GM18517 (cell line): Measurements from ENCODE around the gene GRAMD2A.

ENCODE experiments used
- ATAC-seq: cut with Tn5 transposase; IDR thresholded peaks from one replicate; pipeline ENCODE4 v1.9.1; 2021; ENCODE audit warnings: mild to moderate bottlenecking, moderate library complexity; ENCODE audit not compliant: unreplicated experiment

The GRAMD2A gene

GRCh38 chr15:72220687-72221086 is 23.1 kb upstream of the GRAMD2A start:
- no peak for ATAC-seq

DNA sequence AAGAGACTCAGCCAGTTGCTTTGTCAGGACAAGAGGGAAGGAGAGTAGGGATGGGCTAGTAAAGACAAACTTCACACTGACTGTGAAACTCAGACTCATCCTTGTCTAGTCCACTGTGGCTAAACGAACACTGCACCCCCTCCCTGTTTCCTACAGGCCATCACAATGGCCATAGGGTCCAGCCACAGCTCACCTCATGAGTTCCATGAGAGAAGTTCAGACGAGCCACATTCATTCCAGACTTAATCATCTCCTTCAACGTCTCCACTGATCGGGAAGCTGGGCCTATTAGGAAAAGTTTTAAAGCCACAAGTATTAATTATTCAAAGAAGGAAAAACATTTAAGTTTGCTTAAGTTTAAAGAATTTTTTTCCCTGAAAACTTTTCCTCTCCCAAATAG is 19.6 kb upstream of the GRAMD2A start:
- no peak for ATAC-seq

GRCh38 chr15:72216079-72216478 is 18.5 kb upstream of the GRAMD2A start:
- no peak for ATAC-seq

- no peak for ATAC-seq
Measured at GRCh38 chr15:72207558-72208085, 10.0 kb upstream of the GRAMD2A start.

DNA sequence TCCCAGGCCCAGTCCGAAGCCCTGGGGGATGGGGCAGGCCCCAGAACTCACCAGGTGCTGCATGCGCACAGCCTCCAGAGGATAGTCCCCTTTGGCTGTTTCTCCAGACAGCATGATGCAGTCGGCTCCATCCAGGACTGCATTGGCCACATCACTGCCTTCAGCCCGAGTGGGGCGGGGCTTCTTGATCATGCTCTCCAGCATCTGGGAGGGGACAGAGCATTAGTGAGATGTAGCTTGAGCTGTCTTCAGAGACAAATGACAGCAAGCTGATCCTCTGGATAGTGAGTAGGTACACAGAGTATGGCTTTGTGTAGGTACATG is 9.1 kb upstream of the GRAMD2A start:
- no peak for ATAC-seq

- no peak for ATAC-seq
Measured at GRCh38 chr15:72205896-72206676, 8.5 kb upstream of the GRAMD2A start.

- no peak for ATAC-seq
Measured at GRCh38 chr15:72205273-72205672, 7.7 kb upstream of the GRAMD2A start.

DNA sequence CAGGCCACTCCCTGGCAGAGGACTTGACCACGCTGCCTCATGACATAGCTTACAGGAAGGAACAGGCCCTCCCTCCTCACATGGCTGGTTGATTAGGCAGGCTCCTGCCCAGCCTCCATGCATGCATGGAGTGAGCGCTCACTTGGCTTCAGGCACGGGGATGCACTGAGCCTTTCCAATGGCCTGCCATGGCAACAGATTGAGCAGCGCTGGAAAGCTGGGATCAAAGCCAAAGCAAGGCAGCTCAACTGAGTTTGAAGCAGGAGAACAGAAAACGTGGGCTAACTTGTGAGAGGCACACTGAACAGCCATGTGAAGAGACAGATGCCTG is 5.9 kb upstream of the GRAMD2A start:
- no peak for ATAC-seq

- no peak for ATAC-seq
Measured at GRCh38 chr15:72202801-72203506, 5.4 kb upstream of the GRAMD2A start.

GRCh38 chr15:72202302-72202701 is 4.7 kb upstream of the GRAMD2A start:
- no peak for ATAC-seq

- no peak for ATAC-seq
Measured at GRCh38 chr15:72201391-72201921, 3.9 kb upstream of the GRAMD2A start.

DNA sequence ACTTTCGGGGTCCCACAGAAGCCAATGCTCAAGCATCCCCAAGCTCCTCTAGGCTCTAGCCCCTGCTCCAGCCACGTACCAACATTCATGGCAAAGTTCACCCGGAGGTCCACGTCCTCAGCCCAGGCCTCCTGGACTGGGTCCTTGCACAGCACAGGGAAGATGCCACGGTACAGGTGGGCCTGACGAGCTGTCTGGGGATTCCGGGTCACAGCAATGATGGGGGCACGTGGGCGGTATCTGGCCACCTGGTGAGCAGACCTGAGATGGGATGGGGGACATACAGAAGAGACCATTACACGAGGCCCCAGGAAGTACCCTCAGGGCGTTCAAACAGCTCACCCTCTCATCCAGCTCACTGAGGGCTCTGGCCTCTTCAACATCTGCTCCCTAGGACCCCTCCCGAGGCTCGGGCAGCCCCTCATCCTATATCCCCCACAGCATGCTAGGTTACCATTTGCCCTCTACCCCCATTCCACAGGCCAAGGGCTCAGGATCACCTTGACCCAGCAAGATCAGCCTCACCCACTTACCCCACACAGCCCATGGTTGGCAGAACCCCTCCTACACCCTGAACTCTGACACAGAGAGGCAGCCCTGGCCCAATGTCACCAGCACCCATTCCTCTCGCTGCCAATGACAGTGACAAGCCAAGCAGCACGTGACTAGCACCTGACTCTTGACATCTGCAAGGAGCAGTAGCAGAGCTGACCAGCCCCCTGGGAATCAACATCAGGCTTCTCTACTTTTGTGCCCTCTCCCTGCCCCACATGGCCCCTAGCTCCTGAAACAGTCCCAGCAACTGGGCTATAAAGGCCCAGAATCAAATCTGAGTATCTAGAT is 3.0 kb upstream of the GRAMD2A start:
- ATAC-seq: no peak

- ATAC-seq: peak; percentile 52
Measured at GRCh38 chr15:72199721-72200212, 2.2 kb upstream of the GRAMD2A start.

- no peak for ATAC-seq
Measured at GRCh38 chr15:72199205-72199515, 1.6 kb upstream of the GRAMD2A start.

DNA sequence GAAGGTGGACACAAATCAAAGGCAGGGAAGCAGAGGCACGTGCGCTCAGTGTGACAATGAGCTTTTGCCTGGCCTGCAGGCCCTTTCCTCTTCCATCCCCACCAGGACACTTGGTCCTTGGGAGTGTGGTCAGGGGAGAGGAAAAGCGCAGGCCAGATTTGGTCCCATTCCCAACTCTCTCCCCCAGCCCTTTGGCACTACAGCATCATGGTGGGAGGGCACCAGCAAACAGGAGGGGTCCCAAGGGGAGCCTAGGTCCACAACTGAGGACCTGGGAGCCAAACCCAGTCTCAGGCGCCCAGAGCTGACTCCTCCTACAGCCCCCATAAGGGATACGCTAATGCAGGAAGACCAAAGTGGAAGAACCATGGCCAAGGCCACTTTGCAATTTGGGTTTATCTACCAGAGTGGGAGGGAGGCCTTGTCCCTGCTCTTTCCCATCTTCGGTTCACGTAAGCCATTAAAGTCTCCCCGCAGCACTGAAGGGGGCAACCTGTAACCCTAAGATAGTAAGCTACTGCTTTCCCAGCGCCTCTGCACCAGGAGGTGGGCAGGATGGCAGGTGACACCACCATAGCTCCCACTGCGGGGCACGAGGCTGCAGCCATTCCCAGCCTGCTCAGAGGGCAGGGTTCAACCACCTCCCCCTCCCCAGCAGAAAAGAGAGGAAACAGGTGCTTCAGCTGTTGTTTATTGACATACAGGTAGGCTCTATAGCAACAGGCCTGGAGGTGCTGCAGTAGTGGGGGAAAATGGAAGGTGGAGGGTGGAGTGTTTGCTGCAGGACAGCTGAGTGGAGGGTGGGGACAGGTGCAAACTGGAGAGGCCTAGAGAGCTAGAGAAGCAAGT is 993 bp upstream of the GRAMD2A start:
- no peak for ATAC-seq

DNA sequence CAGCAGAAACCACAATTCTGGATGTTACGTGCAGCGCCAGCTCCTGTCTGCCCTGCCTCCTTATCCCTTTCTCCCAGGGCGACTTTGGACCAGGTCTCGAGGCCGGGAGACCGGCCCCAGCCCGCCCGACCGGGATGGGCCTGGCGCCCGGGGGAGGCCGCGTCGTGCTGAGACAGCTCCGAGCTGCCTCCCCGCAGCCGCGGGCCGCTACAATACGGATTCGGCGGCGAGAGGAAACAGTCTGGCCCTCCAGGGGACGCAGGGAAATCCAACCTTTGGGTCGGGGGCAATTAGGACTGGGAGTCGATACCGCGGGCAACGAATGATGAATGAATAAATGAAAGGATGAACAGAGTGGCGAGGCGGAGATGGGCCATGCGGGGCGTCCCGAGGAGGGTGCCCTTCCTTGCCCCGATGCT is 537 bp downstream of the GRAMD2A start:
- no peak for ATAC-seq

GRCh38 chr15:72196409-72197040 is 1.1 kb downstream of the GRAMD2A start:
- no peak for ATAC-seq

DNA sequence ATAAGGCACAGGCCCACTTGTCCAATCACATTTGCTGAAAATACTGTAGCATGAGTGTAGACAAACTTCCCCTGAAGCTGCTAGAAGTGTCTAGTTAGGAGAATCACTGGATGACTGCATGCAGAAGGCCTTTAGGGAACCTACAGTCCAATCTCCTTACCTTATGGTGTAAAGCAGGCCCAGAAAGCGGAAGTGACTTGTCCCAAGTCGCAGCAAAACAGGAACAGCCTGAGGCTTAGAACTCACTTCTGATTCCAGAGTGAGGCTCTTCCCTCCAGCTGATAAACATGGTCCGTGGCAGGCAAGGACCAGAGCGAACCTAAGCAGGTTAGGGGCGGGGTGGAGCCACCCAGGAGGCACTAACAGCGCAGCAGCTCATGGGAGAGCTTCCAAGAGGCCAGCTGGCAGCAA is 2.5 kb downstream of the GRAMD2A start:
- ATAC-seq: no peak

DNA sequence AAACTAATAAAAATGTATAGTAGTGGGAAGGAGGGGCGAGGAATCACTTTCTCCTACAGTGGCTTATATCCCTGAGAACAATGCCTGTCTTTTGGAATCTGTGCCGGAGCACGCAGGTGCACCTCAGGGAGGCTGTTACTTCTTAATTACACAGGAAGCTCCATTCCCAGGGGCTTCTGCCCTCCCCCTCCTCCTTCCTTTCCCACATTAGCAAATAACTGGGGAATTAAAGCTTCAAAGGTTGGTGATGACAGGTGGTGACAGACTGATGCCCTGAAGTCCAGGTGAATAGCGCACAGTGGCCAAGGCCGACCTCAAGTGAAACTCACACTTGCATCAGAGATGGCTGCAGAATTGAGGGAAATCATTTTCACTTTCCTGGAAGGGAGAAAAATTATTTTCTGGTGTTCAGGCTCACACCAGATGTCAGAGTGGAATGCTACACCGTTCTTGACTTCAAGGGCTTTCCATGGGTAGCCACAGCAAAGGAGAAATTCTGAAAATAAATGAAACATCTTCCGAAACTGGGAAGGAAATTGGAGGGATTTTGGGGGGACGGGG is 3.7 kb downstream of the GRAMD2A start:
- no peak for ATAC-seq

DNA sequence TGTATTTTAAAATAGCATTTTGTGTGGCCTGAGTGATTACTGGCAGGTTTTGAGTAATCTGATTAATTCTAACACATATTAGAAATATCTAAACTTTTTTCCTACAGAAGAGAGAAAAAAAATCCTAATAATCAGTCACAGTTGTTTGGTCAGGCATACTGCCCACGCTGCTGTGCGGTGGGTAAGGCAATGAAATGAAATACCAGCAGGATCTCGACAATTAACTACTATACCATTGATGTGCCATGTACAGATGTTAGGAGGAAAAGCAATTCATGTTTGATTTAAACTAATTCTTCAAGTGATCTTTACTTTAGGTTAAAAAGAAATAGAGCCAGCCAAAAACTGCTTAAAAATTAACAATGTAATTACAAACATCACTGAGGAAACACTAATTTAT is 5.2 kb downstream of the GRAMD2A start:
- ATAC-seq: no peak
